Astrocyte (in vitro differentiated cells and primary cell): ENCODE data around the gene SMARCA4.

Source experiments
- CTCF ChIP-seq: IDR thresholded peaks from 2 replicates; pipeline ENCODE4 v1.5.1; 2011; ENCODE audit warnings: low read depth, mild to moderate bottlenecking, inconsistent platforms, low read length, moderate library complexity; ENCODE audit not compliant: insufficient read depth
- EZH2 ChIP-seq: IDR thresholded peaks from 2 replicates; pipeline ENCODE4 v1.6.1; 2012; ENCODE audit warnings: mild to moderate bottlenecking, low read length, inconsistent platforms; ENCODE audit not compliant: insufficient read depth

DNA sequence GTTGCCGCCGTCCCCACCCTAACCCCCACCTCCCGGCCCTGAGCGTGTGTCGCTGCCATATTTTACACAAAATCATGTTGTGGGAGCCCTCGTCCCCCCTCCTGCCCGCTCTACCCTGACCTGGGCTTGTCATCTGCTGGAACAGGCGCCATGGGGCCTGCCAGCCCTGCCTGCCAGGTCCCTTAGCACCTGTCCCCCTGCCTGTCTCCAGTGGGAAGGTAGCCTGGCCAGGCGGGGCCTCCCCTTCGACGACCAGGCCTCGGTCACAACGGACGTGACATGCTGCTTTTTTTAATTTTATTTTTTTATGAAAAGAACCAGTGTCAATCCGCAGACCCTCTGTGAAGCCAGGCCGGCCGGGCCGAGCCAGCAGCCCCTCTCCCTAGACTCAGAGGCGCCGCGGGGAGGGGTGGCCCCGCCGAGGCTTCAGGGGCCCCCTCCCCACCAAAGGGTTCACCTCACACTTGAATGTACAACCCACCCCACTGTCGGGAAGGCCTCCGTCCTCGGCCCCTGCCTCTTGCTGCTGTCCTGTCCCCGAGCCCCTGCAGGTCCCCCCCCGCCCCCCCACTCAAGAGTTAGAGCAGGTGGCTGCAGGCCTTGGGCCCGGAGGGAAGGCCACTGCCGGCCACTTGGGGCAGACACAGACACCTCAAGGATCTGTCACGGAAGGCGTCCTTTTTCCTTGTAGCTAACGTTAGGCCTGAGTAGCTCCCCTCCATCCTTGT lies 38.8 kb upstream of the SMARCA4 start:
- no peak for TF ChIP-seq CTCF
- TF ChIP-seq EZH2, result no peak
